H9 (cell line): Measurements from ENCODE around the gene POU2F3. TPM values are rescaled to one million over a fixed set of nuclear protein-coding genes. Genes with fewer than 3 reads are reported as not detected.

Experiments
- DNase-seq: peaks from one replicate; pipeline ENCODE4 v3.0.0-alpha.2; 2017
- H2AFZ ChIP-seq: one replicate; pipeline ENCODE4 v1.6.1; 2013; ENCODE audit warnings: mild to moderate bottlenecking, low read length, control low read depth, moderate library complexity
- H2AK5ac ChIP-seq: 2 replicates; pipeline ENCODE4 v1.6.1; 2013; ENCODE audit warnings: low read length, control low read depth, mixed read lengths; ENCODE audit not compliant: insufficient read length
- H2BK120ac ChIP-seq: one replicate; pipeline ENCODE4 v1.6.1; 2013; ENCODE audit warnings: low read depth, mild to moderate bottlenecking, low read length, control low read depth, inconsistent platforms; ENCODE audit not compliant: poor library complexity, severe bottlenecking
- H2BK12ac ChIP-seq: 2 replicates; pipeline ENCODE4 v1.6.1; 2013; ENCODE audit warnings: low read length, control low read depth, mixed read lengths, low read depth; ENCODE audit not compliant: insufficient read length
- H2BK15ac ChIP-seq: 2 replicates; pipeline ENCODE4 v1.6.1; 2013; ENCODE audit warnings: low read depth, low read length, control low read depth
- H2BK20ac ChIP-seq: one replicate; pipeline ENCODE4 v1.6.1; 2013; ENCODE audit warnings: low read depth, mild to moderate bottlenecking, low read length, control low read depth, inconsistent platforms; ENCODE audit not compliant: poor library complexity, severe bottlenecking
- H2BK5ac ChIP-seq: 2 replicates; pipeline ENCODE4 v1.6.1; 2013; ENCODE audit warnings: low read length, control low read depth, mixed read lengths; ENCODE audit not compliant: insufficient read length
- H3K14ac ChIP-seq: 2 replicates; pipeline ENCODE4 v1.6.1; 2013; ENCODE audit warnings: low read length, control low read depth; ENCODE audit not compliant: insufficient read depth
- H3K18ac ChIP-seq: 2 replicates; pipeline ENCODE4 v1.6.1; 2013; ENCODE audit warnings: low read depth, mild to moderate bottlenecking, mixed read lengths, low read length, control low read depth; ENCODE audit not compliant: insufficient read length
- H3K23ac ChIP-seq: 2 replicates; pipeline ENCODE4 v1.6.1; 2013; ENCODE audit warnings: low read length, control low read depth, mixed read lengths, low read depth; ENCODE audit not compliant: insufficient read length
- H3K23me2 ChIP-seq: 2 replicates; pipeline ENCODE4 v1.6.1; 2013; ENCODE audit warnings: low read depth, mild to moderate bottlenecking, mixed read lengths, low read length, control low read depth; ENCODE audit not compliant: insufficient read length, poor library complexity, severe bottlenecking
- H3K27ac ChIP-seq: 2 replicates; pipeline ENCODE4 v1.5.1; 2013; ENCODE audit warnings: low read length, control low read depth, mixed read lengths, low read depth; ENCODE audit not compliant: insufficient read length
- H3K27me3 ChIP-seq: 2 replicates; pipeline ENCODE4 v1.6.1; 2013; ENCODE audit warnings: low read length, control low read depth, inconsistent platforms; ENCODE audit not compliant: insufficient read depth
- H3K4ac ChIP-seq: 2 replicates; pipeline ENCODE4 v1.6.1; 2013; ENCODE audit warnings: low read depth, mild to moderate bottlenecking, control low read depth, inconsistent platforms, low read length, moderate library complexity
- H3K4me1 ChIP-seq: 2 replicates; pipeline ENCODE4 v1.6.1; 2013; ENCODE audit warnings: low read length, control low read depth, inconsistent platforms; ENCODE audit not compliant: insufficient read depth
- H3K4me2 ChIP-seq: 2 replicates; pipeline ENCODE4 v1.6.1; 2013; ENCODE audit warnings: low read length, control low read depth, mixed read lengths; ENCODE audit not compliant: insufficient read length, insufficient read depth
- H3K56ac ChIP-seq: 2 replicates; pipeline ENCODE4 v1.6.1; 2013; ENCODE audit warnings: low read depth, mild to moderate bottlenecking, mixed read lengths, low read length, control low read depth; ENCODE audit not compliant: insufficient read length
- H3K79me1 ChIP-seq: 2 replicates; pipeline ENCODE4 v1.6.1; 2013; ENCODE audit warnings: low read depth, mild to moderate bottlenecking, moderate library complexity, low read length, control low read depth, inconsistent platforms; ENCODE audit not compliant: insufficient read depth, poor library complexity, severe bottlenecking
- H3K79me2 ChIP-seq: 2 replicates; pipeline ENCODE4 v1.6.1; 2013; ENCODE audit warnings: low read length, control low read depth, inconsistent platforms; ENCODE audit not compliant: insufficient read depth
- H3K9ac ChIP-seq: 2 replicates; pipeline ENCODE4 v1.6.1; 2013; ENCODE audit warnings: low read length, control low read depth, mixed read lengths; ENCODE audit not compliant: insufficient read length; ENCODE audit errors: extremely low read depth
- H3K9me3 ChIP-seq: one replicate; pipeline ENCODE4 v1.6.1; 2013; ENCODE audit warnings: low read depth, low read length, inconsistent platforms; ENCODE audit not compliant: control insufficient read depth
- H3T11ph ChIP-seq: one replicate; pipeline ENCODE4 v1.6.1; 2013; ENCODE audit warnings: mild to moderate bottlenecking, low read length, control low read depth, inconsistent platforms
- H4K20me1 ChIP-seq: one replicate; pipeline ENCODE4 v1.6.1; 2013; ENCODE audit not compliant: control insufficient read depth, insufficient read length, insufficient read depth
- H4K5ac ChIP-seq: 2 replicates; pipeline ENCODE4 v1.6.1; 2013; ENCODE audit warnings: low read depth, mild to moderate bottlenecking, mixed read lengths, low read length, control low read depth; ENCODE audit not compliant: insufficient read length
- H4K8ac ChIP-seq: replicated peaks from 2 replicates; pipeline ENCODE4 v1.6.1; 2013; ENCODE audit warnings: low read length, control low read depth, mixed read lengths, low read depth; ENCODE audit not compliant: insufficient read length
- H4K91ac ChIP-seq: 2 replicates; pipeline ENCODE4 v1.6.1; 2013; ENCODE audit warnings: low read depth, mild to moderate bottlenecking, moderate library complexity, mixed read lengths, low read length, control low read depth; ENCODE audit not compliant: insufficient read length
- H3K27ac Mint-ChIP-seq, 3 experiments: 2 replicates in 2 of 3; 3 replicates in 1 of 3; pipeline ENCODE4 v1.8.0; 2020 to 2021; ENCODE audit warnings: mixed read lengths in 3 of 3, mild to moderate bottlenecking in 1 of 3, moderate library complexity in 1 of 3
- H3K27me3 Mint-ChIP-seq: 2 replicates; pipeline ENCODE4 v1.8.0; 2021; ENCODE audit warnings: low read depth, mild to moderate bottlenecking, moderate library complexity, mixed read lengths
- H3K36me3 Mint-ChIP-seq, 3 experiments: 2 replicates in 2 of 3; 3 replicates in 1 of 3; pipeline ENCODE4 v1.8.0; 2020 to 2021; ENCODE audit warnings: low read depth in 3 of 3, mixed read lengths in 3 of 3; ENCODE audit not compliant: insufficient read depth in 1 of 3
- H3K4me1 Mint-ChIP-seq, 2 experiments: 2 replicates each; pipeline ENCODE4 v1.8.0; 2020; ENCODE audit warnings: mixed read lengths in 2 of 2
- H3K4me3 Mint-ChIP-seq, 2 experiments: 2 replicates in 1 of 2; 3 replicates in 1 of 2; pipeline ENCODE4 v1.8.0; 2020 to 2021; ENCODE audit warnings: mild to moderate bottlenecking in 2 of 2, mixed read lengths in 2 of 2, moderate library complexity in 1 of 2
- H3K9me3 Mint-ChIP-seq, 2 experiments: 2 replicates in 1 of 2; 3 replicates in 1 of 2; pipeline ENCODE4 v1.8.0; 2020; ENCODE audit warnings: mild to moderate bottlenecking in 2 of 2, mixed read lengths in 2 of 2, moderate library complexity in 1 of 2
- WGBS: extraction: QIAGEN DNeasy Blood & Tissue Kit; methylation state at CpG from one replicate; pipeline ENCODE4 v1.1.7; 2013; ENCODE audit warnings: missing lambda C conversion rate, low lambda C conversion rate, mixed read lengths; ENCODE audit not compliant: insufficient read length; ENCODE audit errors: extremely low coverage; 5-methylcytosine and 5-hydroxymethylcytosine counted together
- total RNA-seq: library from RNA; stranded (reverse); gene quantifications from 2 replicates; pipeline ENCODE4 v1.2.1, GENCODE V29; 2021
- TF ChIP-seq, protein P1 (sequence below): fragments of 200-600 bp; sonication (generic); conservative IDR thresholded peaks from 3 replicates; pipeline ENCODE4 v1.8.0; 2021; ENCODE audit warnings: antibody characterized with exemption, mild to moderate bottlenecking

The POU2F3 gene
- total RNA-seq, 1 experiment from 2014 or later = 1.1 TPM

DNA sequence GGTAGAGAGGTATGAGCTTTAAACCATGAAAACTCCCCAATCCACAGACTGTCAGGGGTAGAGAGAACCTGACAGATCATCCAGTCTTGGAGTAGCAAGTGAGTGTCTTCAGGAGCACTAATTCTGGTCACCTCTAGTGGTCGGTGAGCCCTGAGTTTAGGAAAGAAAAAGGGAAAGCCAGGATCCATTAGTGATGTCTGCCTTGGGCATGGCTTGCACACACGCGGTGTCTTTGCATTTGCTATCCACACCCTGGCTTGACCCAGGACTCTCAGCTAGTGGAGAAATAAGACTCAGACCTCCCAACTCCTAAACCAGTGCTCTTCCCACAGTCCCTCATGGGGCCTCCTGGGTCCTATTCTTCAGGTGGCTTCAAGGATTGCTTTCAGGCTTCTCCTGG lies 19.3 kb downstream of the POU2F3 start:
- Histone ChIP-seq H4K8ac (no peak overlapping the region), H3K4me1 (peaks cover 17% of the 10 kb centered on the region), H2AK5ac (no peak overlapping the region), H2AFZ (no peak overlapping the region), H2BK20ac (no peak overlapping the region), H2BK15ac (no peak overlapping the region), H3K9me3 (no peaks in the 10 kb centered on the region), H3K4ac (no peak overlapping the region), H3K79me2 (no peaks in the 10 kb centered on the region), H4K5ac (no peak overlapping the region), H3K23me2 (peaks cover 4% of the 10 kb centered on the region), H3K27ac (no peak overlapping the region), H3T11ph (no peak overlapping the region), H3K79me1 (no peaks in the 10 kb centered on the region), H2BK5ac (no peak overlapping the region), H3K4me2 (no peak overlapping the region), H3K23ac (no peak overlapping the region), H3K9ac (no peak overlapping the region), H4K20me1 (no peaks in the 10 kb centered on the region), H3K56ac (no peak overlapping the region), H3K14ac (no peak overlapping the region), H3K27me3 (no peaks in the 10 kb centered on the region; the same call in 1 of the 2 replicates), H2BK120ac (no peak overlapping the region), H4K91ac (no peak overlapping the region), H3K18ac (no peak overlapping the region), H2BK12ac (no peak overlapping the region)
- H3K36me3 Mint-ChIP-seq = no peaks in the 10 kb centered on the region; a peak in 1 of 7 replicates
- no peak overlapping the region for H3K27ac Mint-ChIP-seq
- peaks cover 52 to 56% of the 10 kb centered on the region in 2 experiments for H3K4me1 Mint-ChIP-seq
- H3K27me3 Mint-ChIP-seq = peaks cover 35% of the 10 kb centered on the region
- TF ChIP-seq, protein P1, sequence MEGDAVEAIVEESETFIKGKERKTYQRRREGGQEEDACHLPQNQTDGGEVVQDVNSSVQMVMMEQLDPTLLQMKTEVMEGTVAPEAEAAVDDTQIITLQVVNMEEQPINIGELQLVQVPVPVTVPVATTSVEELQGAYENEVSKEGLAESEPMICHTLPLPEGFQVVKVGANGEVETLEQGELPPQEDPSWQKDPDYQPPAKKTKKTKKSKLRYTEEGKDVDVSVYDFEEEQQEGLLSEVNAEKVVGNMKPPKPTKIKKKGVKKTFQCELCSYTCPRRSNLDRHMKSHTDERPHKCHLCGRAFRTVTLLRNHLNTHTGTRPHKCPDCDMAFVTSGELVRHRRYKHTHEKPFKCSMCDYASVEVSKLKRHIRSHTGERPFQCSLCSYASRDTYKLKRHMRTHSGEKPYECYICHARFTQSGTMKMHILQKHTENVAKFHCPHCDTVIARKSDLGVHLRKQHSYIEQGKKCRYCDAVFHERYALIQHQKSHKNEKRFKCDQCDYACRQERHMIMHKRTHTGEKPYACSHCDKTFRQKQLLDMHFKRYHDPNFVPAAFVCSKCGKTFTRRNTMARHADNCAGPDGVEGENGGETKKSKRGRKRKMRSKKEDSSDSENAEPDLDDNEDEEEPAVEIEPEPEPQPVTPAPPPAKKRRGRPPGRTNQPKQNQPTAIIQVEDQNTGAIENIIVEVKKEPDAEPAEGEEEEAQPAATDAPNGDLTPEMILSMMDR = no peak
- no peak for DNase-seq
- H3K9me3 Mint-ChIP-seq = no peaks in the 10 kb centered on the region
- WGBS = no CpG with 5 or more reads among the region's 3 CpGs
- no peak overlapping the region for H3K4me3 Mint-ChIP-seq
